GM12873 (cell line): ENCODE data around the gene ZBED5.

Experiments
- TF ChIP-seq, protein P1 (sequence below): IDR thresholded peaks from 2 replicates; pipeline ENCODE4 v1.5.1; 2012; ENCODE audit warnings: low read depth, mild to moderate bottlenecking, moderate library complexity, low read length, control low read depth; ENCODE audit not compliant: insufficient read depth; ENCODE audit errors: missing control alignments

ZBED5 gene

DNA sequence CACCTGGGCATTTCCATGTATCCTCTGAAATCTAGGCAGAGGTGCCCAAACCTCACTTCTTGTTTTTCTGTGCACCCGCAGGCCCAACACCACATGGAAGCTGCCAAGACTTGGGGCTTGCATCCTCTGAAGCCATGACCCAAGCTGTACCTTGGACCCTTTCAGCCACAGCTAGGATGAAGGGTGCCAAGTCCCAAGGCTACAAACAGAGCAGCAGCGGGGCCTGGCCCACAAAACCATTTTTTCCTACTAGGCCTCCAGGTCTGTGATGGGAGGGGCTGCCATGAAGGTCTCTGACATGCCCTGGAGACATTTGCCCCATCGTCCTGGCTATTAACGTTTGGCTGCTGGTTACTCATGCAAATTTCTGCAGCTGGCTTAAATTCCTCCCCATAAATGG is 28.7 kb downstream of the ZBED5 start:
- TF ChIP-seq, protein P1, sequence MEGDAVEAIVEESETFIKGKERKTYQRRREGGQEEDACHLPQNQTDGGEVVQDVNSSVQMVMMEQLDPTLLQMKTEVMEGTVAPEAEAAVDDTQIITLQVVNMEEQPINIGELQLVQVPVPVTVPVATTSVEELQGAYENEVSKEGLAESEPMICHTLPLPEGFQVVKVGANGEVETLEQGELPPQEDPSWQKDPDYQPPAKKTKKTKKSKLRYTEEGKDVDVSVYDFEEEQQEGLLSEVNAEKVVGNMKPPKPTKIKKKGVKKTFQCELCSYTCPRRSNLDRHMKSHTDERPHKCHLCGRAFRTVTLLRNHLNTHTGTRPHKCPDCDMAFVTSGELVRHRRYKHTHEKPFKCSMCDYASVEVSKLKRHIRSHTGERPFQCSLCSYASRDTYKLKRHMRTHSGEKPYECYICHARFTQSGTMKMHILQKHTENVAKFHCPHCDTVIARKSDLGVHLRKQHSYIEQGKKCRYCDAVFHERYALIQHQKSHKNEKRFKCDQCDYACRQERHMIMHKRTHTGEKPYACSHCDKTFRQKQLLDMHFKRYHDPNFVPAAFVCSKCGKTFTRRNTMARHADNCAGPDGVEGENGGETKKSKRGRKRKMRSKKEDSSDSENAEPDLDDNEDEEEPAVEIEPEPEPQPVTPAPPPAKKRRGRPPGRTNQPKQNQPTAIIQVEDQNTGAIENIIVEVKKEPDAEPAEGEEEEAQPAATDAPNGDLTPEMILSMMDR: no peak

DNA sequence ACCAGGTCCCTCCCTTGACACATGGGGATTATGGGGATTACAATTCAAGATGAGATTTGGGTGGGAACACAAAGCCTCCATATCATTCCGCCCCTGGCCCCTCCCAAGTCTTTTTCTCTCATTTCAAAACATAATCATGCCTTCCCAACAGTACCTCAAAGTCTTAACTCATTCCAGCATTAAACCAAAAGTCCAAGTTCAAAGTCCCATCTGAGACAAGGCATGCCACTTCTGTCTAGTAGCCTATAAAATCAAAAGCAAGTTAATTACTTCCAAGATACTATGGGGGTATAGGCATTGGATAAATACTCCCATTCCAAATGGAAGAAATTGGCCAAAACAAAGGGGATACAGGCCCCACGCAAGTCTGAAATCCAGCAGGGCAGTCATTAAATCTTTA is 29.5 kb downstream of the ZBED5 start:
- TF ChIP-seq, protein P1: no peak

DNA sequence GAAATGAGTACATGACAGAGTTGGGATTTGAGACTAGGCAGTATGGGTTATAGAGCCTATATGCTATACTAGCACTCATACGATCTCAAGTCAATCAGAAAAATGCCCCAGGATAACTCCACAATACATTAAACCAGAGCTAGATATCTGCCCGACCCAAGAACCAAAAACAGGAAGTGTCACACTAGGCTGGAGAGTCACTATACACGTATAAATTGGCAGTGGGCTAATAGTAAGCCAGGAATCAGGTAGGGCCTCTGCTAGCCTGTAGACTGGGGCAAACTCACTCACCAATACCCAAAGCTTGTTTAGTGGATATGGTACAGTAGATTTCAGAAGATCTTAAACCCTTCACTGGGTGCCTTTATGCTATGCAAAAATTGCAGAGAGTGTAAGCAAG is 33.0 kb downstream of the ZBED5 start:
- TF ChIP-seq, protein P1: no peak

DNA sequence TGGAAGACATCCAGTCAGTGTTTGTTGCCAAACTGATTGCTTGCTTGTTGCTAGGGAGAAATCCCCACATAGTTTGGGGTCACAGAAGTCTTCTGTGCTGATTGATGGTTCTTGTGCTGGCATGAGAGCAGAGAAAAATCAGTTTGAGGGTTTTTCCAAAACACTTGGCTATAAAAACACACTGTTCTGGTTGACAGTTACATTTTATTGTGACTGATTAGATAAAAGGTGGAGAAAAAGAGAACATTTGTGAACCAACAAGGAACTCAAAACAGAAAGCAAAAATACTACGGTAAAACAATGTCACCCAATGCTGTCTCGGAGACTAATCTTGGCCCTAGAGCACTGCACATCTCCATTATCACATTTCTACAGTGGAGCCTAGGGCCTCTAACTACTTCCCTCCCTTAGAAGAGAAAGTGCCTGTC is 34.7 kb downstream of the ZBED5 start:
- TF ChIP-seq, protein P1: no peak

DNA sequence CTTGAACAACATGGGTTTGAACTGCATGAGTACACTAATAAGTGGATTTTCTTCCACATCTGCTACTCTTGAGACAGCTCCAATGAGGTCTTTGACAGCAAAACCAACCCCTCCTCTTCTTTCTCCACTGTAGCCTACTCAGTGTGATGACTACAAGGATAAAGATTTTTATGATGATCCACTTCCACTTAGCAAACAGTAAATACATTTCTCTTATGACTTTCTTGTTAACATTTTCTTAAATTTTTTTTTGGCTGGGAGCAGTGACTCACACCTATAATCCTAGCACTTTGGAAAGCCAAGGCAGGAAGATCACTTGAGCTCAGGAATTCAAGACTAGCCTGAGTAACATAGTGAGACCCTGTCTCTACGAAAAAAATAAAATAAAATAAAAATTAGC is 39.3 kb downstream of the ZBED5 start:
- TF ChIP-seq, protein P1: no peak

DNA sequence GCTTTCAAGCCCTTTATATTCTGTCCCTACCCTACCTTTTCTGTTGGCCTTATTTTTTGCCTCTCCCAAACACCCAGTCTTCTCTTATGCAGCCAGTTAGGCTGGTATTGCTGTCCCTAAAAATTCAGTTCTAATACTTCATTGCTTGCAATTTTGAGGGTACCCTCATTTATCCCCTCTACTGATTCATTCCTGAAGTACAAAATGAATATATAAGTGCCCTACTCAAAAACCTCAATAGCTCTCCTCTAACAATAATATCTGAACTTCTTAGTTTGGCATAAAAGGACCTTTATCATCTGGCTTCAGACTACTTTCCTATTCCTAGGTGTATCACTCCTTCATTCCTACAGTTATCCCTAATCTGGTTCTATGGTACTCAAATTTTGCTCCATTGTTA is 43.9 kb downstream of the ZBED5 start:
- TF ChIP-seq, protein P1: no peak

DNA sequence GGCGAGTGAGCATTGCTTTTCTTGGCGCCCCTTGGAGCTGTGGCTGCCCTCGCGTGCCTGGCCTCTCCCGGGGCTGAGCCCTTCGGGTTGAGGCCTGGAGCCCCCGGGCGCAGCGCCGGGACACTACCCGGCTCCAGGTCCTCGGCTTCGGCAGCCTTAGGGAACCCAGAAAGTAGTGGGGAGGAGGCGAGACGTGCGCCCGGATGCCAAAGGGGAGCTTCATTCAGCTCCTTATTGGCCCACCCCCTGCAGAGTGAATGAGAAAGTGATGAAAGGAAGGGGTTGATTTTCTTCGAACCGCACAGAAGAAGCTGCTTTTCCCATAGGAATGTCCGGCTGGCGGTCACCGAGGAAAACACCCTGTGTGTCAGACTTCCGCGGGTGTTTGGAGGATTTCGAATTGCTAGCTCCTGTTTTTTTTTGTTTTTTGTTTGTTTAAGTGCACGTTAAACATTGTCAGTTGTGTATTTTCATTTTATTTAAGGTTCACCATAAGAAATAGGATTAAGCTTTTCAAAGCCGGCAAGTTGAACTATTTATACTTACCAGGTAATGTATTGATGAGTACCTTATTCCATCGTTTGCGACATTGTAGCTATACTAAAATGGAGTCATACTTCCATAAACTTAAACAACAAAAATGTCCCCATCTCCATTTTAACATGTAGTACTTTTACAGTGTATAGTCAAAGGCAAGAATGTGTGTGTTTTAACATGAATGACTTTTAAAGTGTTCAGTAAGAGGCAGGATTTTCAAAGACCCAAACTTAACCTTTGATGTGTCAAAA is 48.3 kb downstream of the ZBED5 start:
- TF ChIP-seq, protein P1: no peak
